Measurements from ENCODE around the gene EGR4.

The EGR4 gene

DNA sequence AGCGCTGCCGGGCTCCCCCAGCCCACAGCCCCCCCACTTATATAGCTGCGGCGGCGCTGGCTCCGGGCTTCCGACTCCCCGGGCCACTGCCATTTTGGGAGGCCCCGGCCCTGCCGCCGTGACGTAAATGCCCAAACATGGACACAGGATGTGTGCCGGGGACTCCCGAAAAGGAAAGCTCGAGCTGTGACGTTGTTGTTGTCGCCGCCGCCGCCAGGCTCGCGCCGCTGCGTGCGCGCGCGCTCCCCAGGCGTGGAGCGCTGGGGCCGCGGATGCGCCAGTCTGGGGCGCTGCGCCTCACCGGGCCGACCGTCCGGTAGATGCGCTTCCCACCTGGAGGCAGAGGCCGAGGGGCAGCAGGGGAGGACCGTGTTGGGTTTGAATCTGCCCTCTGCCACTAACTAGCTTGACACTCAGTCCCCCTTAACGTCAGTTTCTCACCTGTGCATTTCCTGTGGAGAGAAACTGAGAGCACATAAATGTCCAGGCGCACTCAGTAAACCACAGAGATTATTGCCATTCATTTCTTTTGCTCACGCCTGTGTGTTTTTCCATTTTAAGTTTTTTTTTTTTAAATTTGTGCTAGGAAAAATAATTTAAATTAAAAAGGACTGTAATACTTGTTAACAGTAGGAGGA, at the start of gene EGR4:
Gene EGR4 (minus strand): TSS at position 15 of the 638 bp plus-strand sequence. CDS start 231 bp downstream, outside the sequence.
- peak; percentile 90 for DNase-seq

DNA sequence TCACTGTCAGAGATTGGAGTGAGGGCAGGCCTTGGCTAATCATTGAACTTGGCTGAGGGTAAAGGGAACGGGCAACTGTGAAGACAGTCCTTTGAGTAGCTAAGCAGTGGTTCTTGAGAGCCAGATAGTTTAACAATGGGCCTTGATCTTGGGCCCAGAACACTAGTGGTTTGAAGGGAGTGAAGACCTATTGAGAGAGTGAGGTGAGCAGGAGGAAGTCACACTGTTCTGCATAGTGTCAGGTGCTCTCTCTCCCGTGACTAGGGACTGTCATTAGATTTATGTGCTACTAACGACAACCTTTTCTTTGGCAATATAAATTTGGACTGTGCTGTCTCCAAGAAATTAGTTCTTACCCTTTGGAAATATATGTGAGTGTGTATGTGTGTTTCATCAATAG, 47.7 kb upstream of the EGR4 start:
- no peak for DNase-seq

DNA sequence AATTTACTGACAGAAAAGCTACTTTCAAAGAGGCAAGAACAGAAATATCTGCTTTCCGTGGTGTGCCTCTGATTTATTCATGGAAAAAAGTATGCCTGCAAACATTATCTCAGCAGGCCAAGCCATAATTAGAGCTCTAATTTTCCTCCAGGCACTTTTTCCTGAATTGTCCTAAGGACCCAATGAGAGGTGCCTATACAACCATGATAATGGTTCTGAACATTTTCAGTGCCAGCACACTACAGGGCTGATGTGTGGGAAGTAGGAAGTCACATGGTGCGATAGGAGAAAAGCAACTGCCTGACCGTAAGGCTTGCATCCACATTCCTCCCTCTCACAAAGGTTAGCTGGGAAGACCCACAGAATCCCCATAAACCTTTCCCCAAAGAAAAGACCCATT, 45.9 kb upstream of the EGR4 start:
- DNase-seq = no peak

DNA sequence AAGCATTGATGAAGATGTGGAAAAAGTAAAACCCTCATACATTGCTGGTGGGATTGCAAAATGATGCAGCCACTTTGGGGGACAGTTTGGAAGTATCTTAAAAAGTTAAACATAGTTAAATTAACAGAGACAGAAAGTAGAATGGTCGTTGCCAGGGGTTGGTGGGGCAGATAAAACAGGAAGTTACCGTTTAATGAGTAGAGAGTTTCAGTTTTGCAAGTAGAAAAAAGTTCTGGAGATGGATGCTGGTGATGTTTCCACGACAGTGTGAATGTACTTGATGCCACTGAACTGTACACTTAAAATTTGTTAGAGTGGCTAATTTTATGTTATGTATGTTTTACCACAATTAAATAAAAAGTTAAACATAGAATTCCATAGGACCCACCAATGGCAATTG, 44.5 kb upstream of the EGR4 start:
- no peak for DNase-seq

DNA sequence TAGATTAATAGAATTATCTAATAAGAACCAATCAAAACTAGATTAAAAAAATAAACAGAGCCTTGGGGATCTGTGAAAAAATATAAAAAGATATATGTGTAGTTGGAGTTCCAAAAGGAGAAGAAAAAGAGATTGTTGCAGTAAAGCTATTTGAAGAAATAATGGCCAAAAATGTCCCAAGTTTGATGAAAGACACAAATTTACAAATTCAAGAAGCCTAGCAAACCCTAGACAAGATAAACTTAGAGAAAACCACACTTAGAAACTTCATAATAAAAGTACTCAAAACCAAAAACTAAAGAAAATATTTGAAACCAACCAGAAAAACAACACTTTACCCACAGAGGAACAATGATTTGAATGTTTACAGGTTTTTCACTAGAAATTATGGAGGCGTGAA, 41.3 kb upstream of the EGR4 start:
- no peak for DNase-seq

DNA sequence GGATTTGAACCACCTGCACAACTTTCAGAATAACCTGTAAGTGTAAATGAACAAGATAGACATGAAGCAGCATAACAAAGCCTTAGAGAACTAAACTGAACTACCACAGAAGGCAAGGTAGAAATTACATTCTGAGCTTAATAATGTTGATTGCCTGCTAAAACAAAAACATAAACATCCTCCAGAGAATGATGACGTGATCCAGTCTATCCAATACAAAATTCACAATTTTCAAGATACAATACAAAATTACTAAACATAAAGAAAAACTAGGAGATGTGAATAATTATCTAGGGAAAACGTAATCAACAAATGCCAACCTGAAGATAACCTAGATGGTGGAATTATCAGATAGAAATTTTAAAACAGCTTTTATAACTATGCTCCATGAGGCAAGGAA, 40.7 kb upstream of the EGR4 start:
- DNase-seq = no peak

DNA sequence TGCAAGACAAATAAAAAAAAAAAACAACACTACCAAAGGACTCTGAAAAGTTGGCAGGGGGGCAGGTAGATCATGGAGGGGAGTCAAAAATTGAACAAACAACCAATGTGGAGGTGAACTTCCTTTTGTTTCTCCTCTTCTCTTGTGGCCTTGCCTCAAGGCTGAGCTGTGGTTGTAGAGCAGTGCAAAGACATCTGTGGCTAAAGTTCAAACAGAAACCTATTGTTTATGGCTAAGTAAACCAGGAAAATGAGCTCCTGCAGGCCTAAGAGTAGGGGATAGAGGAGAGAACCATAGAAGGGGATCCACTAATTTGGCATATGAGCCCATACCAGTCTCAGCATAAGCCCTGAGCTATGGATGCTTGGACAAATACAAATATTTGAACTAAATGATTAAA, 40.2 kb upstream of the EGR4 start:
- DNase-seq = no peak

DNA sequence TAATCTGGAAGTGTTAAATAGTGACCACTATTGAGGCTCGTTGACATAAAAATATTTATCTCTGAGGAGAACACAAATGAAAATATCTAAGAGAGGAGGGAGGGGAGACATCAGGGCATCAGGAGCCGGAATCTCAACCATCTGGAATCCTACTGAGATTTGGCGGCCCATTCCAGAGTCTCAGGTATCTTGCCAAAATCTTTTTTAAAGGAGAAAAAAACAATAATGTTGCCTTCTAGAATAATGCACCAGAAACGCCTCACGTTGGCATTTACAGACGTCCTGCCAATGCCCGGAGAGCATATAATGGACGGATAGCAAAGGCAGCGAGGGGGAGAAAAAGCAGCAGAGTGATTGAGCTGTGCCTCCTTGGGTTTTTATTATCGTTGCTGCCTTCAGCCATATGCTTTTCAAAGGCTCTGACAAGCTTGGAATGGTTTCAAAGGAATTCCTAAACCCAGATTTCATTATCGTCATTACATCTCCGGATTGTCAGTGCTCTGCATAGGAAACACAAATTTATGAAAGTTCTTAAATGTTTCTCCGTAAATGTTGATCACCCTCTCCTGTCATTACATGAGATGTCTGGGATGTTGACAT, 30.9 kb upstream of the EGR4 start:
- no peak for DNase-seq

DNA sequence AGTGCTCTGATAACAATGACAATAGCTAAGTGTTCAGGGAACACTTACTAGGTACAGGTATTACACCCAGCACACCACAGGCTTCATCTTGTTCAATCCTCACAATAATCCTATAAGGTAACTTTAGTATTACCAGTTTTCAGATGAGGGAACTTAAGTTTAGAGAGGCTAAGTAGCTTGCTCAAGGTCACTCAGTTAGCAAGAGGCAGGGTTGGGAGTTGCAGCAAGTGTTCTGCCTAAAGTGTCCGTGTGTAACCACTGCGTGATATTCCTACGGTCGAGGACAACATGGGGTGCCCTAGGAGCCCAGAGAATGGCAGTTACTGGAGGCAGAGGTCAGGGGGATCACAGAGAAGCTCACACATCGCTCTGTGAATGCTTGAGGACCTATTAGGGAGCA, 30.2 kb upstream of the EGR4 start:
- no peak for DNase-seq

DNA sequence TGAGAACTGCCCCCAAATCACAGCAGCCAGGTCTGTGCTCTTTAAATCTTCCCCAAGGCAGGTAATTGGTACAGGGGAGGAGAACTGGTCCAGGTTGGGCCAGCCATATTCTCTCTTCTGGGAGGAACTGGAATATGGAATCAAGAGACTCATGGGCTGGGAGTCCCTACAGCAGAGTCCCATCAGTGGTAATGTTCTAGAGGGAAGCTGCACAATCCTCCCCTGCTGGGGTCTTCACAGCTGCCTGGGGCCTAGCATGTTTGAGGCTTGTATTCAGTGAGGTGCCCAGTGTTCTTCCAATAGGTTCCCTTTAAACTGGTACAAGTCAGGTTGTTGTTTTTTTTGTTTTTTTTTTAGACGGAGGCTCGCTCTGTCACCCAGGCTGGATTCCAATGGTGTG, 21.1 kb upstream of the EGR4 start:
- DNase-seq = no peak

DNA sequence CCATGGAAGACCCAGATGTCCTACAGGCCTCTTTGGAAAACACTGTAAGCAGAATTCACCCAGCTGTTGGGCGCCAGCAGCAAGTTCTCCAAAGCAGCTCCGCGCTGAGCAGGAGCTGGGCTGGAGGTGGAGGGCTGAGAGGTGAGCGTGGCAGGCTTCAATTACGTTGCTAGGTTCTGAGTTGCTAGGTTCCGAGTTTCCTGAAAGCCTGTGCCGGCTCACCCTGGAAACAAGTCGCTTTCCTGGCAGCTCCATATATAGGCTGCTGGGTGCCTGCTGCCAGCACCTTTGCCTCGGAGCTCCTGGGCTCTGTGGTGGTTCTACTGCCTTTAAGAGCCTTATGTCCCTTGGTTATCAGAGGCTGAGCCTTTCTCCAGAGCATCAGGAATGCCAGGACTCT, 14.4 kb upstream of the EGR4 start:
- DNase-seq = no peak

DNA sequence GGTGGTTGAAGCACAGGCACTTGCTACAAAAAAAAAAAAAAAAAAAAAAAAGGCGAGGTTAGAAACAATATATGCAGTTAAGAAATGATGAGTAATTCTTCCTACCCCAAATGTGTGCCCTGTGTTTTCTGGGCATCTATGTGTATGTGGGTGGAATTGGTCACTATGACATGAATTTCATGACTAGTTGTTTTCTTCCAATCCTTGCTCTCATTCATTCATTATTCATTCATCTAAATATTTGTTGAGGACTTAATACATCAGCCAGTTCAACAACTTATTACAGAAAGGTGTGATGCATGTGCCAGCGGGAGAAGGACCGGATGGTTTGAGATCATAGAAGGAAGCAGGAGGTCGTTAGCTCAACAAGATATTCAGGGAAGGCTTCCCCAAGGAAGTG, 8.3 kb upstream of the EGR4 start:
- DNase-seq = no peak

DNA sequence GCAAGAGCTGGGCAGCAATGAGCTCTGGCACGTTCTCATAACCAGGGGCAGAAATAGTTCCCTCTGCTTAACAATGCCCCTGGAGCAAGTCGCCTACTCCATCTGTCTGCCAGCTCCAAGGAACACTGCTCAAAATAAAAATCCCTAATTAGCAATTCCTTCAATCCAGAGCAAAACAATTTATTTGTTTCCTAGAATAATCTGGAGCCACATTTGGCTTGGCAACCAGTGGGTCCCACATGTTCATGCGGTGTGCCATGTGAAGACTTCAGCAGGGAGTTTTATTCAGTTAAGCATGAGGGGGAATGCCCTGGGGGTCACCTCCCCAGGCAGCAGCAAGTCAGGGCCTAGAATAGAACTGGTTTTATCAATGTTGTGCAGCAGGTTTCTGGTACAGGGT, 7.6 kb upstream of the EGR4 start:
- no peak for DNase-seq

DNA sequence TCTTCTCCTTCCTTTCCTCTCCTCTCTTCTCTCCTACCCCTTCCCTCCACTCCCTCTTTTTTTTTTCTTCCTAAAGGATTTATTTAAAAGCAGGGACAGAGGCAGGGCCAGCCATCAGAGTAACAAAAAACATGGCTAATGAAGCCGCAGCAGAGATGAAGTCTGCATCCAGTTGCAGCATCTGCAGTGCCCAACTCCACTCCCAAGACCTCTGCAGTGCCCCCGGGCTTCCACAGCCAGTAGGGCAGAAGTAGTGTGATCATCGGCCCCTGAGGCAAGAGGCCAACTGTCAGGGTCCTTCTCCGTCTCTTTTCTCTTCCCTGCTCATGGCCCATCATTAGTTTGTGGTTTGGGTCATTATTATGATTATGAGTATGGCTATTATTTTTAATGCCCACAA, 4.2 kb upstream of the EGR4 start:
- no peak for DNase-seq

DNA sequence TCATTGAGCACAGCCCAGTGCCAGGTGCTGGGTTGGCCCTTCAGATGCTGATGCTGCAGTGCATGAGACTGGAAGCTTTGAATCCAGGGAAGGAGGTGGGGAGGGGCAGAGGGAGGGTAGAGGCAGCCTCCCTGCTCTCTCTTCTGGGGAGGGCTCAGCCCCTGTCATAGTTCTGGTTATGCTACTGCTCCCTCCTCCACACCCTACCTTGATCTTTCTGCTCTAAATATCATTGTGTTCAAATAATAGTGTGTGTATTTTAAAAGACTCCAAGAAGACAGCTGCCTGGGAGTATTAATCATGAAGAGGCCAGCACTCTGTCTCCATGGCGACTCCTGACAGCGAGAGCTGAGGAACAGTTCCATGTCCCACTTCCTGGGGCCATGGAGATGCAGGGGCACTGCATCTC, 3.8 kb upstream of the EGR4 start:
- no peak for DNase-seq

DNA sequence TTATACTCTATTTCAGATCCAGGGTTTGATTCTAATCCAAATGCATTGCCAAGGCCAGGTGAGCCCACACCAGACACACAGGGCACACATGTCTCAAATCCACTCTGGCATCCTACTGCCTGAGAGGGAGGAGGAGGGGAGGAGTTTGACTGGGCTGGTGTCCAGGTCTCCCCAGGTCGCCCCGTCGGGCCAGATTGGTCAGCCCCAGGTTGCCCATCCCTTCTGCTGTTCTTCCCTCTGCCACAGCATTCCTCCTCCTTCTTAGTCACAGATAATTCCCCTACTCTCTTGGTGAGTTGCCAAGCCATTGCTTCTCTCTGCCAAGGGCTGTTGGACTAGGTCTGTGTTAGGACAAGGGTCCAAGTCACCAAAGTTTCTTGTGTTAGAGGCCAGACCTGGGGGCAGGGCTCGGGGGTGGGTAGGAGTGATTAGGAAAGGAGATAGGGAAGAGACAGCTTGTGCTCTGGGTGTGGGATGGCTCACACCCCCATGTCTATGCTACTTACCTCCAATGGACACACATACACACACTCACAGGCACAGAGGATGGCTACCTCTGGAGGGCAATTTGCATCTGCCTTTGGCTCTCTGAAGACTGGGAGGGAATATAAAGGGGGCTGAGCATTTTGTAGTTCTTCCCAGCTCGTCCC, 2.5 kb upstream of the EGR4 start:
- DNase-seq = no peak

DNA sequence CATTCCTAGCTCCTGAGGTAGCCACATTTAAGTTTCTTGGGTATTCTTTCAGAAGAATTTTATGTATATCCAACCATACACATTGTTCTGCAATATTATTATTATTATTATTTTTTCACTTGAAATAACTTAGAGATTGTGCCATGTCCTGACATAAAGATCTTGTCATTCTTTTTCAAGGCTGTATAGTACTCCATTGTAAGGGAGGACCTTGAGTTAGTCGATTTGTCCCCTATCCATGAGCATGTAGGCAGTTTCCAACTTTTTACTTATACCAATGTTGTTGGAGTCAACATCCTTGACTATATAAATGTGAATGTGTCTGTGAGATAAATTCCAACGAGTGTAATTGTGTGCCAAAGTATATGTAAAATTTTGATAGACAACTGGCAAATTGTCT, 891 bp upstream of the EGR4 start:
- DNase-seq = no peak

DNA sequence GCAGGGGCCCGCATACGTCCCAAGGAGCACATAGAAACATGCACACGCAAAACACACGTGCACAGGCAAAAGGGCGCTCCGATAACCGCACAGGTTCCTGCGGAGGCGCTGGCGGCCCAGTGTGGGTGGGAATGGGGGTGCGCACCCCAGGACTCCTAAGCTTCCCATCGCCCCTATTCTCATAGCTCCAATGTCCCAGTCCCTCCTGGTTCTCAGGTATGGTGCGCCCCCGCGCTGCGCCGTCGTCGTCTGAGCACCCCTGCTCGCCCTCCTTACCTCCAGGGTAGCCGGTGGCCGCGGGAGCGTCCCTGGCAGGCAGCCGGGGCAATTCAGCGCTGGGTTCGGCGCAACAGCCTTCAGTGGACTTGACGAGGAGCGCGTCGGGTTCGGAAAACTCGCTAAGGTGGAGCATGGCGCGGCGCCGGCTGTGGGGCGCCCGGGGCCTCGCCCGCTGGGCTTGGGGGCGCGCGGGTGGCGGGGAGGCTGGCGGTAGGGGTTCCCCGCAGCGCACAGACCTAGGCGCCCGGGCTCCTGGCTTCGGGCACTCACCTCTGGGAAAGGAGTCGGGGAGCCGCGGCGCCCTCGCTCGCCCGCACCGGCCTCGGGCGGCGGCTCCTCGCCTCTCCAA, 328 bp downstream of the EGR4 start:
- no peak for DNase-seq

DNA sequence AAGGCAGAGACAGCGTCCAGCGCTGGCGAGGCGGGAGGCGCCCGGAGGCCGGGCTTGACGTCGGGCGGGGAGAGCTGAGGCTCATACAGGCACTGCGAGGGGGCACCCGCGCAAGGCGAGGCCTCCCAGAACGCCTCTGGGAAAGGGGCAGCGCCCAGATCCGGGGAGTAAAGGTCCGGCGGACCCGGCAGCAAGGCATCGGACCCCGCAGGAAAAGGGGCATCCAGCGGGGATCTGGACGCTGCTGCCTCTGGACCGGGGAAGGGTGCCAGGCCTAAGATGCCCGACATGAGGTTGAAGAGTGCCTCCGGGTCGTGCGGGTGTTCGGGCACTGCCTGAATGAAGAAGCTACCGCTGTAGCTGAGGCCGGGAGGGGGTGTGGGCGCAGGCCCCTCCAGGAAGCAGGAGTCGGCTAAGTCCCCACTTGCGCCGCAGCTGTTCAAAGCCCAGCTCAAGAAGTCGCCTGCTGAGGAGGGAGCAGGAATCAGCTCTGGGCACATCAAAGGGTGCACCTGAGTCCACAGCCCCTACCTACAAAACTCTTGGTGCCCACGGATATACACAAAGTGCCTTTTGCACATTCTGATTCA, 937 bp downstream of the EGR4 start:
- no peak for DNase-seq

DNA sequence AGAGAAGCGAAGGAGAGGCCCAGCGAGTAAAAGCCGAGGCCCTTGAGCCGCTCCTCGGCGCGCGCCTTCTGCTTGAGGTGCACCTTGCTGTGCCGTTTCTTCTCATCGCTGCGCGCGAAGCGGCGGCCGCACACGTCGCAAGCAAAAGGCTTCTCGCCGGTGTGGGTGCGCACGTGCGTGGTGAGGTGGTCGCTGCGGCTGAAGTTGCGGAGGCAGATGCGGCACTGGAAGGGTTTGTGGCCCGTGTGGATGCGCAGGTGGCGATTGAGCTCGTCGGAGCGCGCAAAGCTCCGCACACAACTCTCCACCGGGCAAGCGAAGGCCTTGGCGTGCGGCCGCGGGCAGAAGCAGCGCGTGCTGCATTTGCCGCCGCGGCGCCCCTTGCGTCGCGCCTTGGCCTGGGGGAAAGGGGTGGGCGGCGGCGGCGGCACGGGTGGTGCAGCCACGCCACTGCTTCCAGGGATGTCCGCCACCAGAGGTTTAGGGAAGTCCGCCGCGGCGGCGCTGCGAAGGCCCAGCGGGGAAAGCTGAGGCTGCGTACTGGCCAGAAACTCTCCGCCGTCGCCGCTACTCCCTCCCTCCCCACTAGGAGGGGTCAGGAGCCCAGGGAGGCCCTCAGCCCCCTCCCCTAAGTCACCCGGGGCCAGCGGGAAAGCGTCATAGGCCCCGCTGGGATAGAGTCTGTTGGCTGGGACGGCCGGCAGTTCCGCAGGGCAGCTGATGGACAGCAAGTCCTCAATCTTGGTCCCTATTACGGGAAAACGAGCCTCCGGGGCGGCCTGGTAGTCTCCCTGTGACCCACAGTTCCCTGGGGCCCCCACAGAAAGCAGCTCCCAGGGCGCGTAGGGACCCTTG, 1.7 kb downstream of the EGR4 start:
- peak; percentile 37 for DNase-seq

DNA sequence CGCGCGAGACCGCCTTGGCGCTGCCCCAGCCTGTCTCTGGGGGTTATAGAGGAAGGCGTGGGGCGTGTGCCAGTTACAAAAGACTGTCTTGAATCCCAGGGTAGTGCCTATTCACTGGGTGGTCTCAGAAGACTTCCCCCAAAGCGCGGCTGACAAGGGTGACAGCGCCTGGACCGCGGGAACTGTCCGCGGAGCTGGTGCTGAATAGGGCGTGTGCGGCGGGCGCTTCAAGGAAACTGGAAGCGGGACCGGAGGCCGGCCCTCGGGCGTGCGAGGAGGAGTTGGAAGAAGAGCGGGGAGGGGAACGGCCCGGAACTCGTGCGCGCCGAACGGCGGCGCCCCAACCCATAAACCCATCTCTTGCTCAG, 2.3 kb downstream of the EGR4 start:
- peak; percentile 61 for DNase-seq

DNA sequence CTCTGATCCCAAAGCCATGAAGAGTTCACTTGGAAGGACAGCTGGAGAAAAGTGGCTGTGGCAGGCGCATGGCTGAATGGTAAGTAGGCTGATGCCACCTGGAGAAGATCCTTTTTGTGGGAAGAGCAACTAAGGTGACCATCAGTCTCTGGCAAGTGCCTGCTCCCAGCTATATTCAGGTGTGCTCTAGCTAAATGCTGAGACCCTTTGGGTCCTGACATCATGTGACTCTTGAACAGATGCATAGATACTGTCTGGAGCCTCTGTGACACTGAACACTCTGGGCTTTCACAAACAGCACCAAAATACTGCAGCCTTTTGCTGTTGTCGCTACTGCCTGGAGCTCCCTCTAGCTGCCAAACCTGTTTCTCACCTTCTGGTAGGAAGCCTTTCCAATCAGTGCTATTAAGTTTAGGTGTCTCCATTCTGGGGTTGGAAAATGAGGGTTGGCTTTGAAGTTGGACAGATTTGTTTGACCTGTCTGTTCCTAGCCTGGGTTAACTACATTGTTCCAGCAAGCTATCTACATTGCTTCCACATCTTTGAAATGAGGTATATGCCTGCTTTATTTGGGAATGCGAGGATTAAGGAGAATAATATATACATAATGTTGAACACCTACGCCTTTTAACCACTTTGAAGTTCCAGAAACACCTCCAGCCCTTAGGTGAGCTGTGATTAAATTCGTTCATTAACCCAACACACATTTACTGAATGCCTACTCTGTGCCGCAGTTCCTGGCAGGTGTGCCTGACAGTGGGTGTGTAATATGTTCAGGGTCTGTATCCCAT, 3.1 kb downstream of the EGR4 start:
- peak; percentile 46 for DNase-seq
